Stimulated activated CD4-positive, alpha-beta T cell treated with anti-CD3 and anti-CD28 coated beads, Interleukin-1b, Interleukin-23, amount 100 ng/mL, for 24 hours (primary cell): Measurements from ENCODE around the gene SPSB1.

Experiments
- DNase-seq, 4 experiments: peaks; one replicate each; pipeline ENCODE4 v3.0.0-alpha.2; 2020; ENCODE audit warnings: low read depth in 4 of 4, low spot score in 1 of 4

Gene SPSB1

DNA sequence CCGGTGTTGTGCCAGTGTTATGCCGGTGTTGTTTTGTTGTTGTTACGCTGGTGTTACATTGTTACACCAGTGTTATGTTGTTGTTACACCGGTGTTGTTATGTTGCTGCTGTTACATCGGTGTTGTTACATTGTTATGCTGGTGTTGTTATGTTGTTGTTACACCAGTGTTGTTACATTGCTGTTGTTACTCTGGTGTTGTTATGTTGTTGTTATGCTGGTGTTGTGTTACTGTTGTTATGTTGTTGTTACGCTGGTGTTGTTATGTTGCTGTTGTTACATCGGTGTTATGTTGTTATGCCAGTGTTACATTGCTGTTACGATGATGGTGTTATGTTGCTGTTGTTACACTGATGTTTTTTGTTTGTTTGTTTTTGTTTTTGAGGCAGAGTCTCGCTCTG is 34.1 kb upstream of the SPSB1 start:
- no peak for DNase-seq

DNA sequence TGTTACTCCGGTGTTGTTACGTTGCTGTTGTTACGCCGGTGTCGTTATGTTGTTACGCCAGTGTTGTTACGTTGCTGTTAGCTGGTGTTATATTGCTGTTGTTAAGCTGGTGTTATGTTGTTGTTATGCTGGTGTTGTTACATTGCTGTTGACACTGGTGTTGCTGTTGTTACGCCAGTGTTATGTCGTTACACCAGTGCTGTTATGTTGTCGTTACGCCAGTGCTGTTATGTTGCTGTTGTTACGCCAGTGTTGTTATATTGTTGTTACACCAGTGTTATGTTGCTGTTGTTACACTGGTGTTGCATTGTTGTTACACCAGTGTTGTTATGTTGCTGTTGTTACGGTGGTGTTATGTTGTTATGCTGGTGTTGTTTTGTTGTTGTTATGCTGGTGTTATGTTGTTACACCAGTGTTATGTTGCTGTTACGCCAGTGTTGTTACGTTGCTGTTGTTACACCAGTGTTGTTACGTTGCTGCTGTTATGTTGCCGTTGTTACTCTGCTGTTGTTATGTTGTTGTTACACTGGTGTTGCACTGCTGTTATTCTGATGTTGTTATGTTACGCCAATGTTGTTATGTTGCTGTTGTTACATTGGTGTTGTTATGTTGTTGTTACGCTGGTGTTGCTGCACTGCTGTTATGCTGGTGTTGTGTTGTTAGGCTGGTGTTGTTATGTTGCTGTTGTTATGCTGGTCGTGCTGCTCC is 32.5 kb upstream of the SPSB1 start:
- no peak for DNase-seq

DNA sequence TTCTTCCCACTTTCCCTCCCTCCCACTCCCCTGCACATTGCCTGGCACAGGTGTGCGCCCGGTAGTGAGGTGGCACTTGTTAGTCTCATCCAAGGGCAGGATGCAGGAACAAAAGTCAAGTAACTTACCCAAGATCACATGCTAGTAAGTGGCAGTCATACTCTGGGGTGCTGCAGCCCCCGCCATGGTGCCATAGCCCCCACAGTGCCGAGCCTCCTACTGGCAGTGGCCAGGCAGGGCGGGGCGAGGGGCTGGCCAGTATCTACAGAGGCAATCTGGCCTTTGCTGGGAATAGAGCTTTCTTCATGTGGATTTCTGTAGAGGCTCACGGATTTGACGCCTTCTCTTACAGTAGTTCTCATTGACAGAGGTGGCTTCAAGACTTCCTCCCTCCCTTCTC is 31.2 kb upstream of the SPSB1 start:
- DNase-seq = no peak

DNA sequence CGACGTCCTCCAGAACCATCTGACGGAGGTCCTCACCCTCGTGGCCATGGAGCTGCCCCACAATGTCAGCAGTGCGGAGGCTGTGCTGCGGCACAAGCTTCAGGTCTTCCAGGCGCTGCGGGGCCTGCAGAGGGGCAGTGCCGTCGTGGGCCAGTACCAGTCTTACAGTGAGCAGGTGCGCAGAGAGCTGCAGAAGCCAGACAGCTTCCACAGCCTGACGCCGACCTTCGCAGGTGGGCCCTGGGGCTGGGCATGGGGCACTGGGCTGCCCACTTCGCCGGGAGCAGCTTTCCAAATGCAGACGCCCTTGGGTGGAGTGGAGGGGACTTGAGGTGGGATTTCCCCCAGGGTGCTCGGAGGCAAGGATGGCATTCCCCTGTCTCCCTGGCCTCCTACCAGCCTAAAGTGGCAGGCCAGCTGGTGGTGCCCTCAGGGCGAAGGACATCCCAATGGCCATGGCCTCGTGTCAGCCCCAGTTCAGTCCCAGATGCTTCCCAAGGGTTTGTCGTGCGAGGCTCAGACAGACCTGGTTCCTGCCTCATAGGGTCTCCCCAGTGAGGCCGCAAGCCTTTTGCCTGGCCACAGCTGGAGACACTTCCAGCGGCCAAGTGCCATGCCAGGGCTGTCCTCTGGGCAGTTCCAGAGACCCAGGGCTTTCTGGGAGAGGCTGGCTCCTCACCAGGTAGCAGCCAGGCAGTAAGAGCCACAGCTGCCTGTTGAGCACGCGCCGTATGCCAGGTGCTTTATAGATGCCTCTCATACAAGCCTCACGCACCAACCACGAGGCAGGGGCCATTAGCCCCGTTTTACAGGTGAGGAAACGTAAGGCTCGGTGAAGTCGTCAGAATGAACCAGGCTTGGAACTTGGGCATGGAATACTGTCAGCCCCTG is 30.4 kb upstream of the SPSB1 start:
- no peak for DNase-seq

DNA sequence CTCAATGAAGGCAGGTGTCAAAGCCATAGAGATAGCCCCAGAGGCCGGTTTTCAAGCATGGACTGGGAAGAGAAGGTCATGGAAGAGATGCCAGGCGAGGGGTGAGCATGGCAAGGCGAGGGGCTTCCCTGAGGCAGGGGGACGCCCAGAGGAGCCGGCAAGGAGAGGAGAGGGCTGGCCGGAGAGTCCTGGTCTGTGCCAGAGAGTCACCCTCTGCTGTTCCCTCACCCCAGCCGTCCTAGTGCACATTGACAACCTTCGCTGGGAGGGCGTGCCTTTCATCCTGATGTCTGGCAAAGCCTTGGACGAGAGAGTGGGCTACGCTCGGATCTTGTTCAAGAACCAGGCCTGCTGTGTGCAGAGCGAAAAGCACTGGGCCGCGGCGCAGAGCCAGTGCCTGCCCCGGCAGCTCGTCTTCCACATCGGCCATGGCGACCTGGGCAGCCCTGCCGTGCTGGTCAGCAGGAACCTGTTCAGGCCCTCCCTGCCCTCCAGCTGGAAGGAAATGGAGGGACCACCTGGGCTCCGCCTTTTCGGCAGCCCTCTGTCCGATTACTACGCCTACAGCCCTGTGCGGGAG is 29.3 kb upstream of the SPSB1 start:
- DNase-seq = no peak

DNA sequence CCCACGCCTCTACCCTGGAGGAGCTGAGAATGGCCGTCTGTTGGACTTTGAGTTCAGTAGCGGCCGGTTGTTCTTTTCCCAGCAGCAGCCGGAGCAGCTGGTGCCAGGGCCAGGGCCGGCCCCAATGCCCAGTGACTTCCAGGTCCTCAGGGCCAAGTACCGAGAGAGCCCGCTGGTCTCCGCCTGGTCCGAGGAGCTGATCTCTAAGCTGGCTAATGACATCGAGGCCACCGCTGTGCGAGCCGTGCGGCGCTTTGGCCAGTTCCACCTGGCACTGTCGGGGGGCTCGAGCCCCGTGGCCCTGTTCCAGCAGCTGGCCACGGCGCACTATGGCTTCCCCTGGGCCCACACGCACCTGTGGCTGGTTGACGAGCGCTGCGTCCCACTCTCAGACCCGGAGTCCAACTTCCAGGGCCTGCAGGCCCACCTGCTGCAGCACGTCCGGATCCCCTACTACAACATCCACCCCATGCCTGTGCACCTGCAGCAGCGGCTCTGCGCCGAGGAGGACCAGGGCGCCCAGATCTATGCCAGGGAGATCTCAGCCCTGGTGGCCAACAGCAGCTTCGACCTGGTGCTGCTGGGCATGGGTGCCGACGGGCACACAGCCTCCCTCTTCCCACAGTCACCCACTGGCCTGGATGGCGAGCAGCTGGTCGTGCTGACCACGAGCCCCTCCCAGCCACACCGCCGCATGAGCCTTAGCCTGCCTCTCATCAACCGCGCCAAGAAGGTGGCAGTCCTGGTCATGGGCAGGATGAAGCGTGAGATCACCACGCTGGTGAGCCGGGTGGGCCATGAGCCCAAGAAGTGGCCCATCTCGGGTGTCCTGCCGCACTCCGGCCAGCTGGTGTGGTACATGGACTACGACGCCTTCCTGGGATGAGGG is 28.5 kb upstream of the SPSB1 start:
- DNase-seq = no peak

DNA sequence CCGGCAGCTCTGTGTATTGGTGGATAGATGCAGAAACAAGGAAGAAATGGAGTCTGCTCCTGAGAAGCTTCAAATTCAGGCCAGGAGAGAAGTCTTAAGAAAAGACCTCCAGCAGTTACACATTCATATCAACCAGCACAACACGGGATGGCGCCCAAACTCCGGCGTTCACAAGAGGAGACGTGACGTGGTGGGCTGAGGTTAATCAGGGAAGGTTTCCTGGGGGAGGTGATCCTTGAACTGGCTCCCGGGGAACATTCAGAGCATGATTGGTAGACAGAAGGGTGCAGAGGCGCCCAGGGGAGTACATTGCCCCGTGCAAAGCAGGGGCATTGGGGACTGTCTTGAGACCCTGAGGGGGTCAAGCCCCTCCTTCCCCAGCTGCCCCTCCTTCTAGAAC is 27.7 kb upstream of the SPSB1 start:
- no peak for DNase-seq

DNA sequence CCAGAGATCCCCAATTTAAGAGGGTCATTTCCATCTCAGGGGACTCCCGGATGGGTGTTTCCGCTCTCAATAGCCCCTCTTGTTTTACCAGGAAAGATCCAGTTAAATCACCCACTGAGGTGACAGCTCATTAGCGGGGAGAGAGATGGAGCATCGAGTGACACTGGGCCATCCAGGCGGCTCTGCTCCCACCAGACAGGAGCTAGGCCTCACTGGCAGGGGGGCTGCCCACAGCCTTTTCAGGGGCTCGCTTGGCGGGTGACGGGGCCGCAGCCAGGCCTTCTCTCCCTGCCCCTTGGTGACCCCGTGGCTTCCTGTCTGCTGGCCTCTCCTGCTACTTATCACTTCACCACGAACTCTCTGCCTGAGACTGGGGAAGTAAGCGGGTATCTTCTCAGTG is 26.7 kb upstream of the SPSB1 start:
- no peak for DNase-seq

DNA sequence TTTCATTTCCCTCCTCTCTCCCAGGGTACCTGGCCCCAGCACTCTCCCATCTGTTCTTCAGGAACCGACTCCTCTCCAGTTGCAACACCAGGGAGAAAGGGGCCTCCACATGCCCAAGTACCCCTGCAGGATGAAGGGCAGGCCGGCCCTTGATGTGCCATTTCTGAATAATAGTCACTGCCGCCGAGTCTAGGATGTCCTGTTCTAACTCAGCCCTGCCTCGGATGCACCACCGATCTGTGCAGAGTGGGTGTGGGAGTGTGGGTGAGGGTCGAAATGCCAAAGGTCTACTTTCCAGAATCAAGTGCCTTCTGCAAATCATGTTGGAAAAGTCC is 25.4 kb upstream of the SPSB1 start:
- DNase-seq = no peak

DNA sequence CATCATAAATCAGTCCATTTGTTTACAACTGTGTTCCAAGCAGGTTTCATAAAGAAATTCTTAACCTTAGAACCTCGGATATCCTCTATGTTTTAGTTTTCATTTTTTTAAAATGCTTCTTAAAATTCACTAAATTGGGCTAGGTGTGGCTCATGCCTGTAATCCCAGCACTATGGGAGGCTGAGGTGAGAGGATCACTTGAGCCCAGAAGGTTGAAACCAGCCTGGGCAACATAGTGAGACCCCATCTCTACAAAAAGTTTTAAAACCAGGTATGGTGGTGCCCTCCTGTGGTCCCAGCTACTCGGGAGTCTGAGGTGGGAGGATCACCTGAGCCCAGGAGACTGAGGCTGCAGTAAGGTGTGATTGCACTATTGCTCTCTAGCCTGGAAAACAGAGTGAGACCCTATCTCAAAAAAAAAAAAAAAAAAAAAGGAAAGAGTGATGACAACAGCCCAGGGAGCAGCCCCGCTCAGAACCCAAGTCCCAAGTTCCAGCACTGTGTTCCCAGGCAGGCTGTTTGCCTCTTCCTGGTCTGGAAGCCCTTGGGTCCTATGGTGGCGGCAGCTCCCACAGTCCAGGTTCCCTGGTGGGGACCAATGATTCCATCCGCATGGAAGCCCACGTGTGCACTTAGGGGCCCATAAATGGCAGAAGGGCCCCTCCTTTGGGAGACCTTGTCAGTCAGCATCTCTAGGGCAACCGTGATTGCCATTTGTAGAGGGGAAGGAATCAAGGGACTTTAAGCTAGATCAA is 24.7 kb upstream of the SPSB1 start:
- no peak for DNase-seq

DNA sequence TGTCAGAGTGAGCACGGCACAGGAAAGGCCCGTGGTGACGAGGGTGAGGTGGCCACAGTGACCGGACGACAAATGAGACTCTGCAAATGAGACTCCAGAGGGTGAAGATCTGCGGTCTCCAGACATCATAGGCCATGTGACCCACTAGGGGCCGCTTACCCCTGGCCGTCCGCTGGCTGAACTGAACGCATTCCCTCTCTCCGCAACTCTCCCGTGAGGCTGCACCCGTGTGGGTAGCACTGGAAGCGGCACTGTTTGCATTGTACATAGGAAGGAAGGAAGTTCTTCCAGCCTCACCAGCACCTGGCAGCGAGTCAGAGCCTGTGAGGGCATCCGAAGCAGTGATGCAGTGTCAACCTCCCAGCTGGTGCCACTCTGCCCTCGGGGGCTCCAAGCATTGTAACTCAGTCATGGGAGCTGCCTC is 23.6 kb upstream of the SPSB1 start:
- DNase-seq = no peak

DNA sequence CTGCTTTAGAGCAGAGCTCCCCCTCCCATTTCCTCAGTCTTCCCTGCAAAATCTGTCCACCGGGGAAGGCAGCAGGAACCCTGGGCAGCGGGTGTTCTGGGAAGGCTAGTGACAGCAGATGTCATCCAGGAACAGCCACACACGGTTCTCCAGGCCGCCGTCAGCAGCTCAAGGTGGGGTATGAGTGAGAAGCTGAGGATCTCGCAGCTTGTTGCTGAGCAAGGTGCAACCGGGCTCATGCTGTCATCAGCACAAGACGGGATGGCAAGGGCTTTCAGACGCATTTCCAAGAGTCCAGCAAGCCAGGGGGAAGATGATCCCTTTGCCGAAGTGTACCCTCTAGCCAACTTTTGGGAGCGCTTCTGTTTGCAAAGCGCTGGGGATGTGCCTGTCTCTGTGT is 23.0 kb upstream of the SPSB1 start:
- DNase-seq = no peak

DNA sequence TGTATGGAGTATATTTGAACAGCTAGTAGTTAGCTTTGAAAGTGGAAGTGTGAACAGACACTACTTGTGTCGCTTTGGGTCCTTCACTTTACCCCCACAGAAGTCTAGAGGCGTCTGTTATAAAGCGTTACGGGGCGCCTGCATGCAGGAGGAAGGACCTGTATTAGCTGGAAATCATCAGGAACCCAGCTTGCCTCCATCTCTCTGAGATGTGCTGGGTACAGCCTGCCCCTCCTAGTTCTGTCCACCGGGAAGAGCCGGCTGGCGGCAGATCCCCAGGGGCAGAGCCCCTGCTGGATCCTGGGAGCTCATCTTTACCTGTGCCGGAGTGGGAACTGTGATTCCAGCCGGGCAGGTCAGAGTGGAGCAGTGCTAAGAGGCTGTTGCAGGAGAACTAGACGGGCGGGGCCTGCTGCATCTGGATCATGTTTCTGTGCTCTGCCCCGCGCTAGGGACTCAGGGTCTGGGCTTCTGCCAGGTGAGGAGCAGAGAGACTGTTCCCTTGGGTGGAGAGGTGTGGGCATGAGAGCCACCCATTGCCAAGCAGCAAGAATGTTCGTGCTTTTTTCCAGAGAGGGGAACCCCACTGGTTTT is 22.3 kb upstream of the SPSB1 start:
- DNase-seq = no peak

DNA sequence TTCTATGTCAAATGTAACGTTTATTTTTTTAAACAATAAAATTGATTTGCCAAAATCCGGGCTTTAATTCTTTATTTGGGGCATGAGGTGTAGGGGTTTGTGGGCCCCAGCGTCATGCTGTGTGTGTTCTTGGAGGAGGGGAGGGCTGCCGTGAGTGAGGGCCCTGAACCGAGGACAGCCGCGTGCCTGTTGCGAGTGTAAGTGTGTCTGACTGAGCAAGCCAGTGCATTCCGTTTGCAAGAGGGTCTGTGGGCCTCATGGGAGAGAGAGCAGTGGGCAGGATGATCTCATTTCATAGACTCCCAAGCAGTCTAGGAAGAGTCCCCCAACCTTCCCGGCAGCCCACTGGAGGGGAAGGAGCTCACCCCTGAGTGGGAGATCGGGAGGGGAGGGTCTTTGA is 21.4 kb upstream of the SPSB1 start:
- DNase-seq = no peak

DNA sequence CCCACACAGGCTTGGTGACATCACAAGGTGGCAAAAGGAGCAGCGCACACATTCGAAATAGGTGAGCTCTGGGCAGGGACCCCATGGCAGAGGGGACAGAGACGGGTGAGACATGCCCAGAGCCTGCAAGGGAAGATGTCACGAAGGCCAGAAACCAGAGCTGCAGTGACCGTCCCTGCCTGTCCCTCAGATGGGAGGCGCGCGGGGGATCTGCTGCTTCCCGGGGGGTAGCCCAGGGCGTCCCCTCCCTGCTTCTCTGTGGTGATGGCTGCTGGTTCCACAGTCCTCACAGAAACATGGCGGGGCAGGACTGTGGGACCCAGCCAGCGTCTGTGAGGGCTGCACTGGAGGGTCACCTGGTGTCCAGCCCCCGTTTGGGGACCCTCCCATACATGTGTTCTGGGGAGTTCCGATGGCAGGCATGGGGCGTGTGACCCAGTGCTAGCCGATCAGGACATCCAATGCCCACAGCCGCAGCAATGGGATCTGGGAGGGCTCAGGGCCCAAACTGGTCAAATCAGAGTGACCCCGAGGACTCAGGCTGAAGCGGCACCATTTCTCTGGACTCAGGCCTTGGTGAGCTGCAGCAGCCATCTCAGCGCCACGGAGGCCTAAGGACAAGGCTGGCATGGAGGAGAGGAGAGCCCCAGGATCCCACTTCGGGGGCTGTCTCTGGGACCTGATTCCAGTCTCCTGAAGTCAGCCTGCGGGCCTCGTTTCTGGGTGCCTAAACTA is 20.7 kb upstream of the SPSB1 start:
- DNase-seq = no peak

DNA sequence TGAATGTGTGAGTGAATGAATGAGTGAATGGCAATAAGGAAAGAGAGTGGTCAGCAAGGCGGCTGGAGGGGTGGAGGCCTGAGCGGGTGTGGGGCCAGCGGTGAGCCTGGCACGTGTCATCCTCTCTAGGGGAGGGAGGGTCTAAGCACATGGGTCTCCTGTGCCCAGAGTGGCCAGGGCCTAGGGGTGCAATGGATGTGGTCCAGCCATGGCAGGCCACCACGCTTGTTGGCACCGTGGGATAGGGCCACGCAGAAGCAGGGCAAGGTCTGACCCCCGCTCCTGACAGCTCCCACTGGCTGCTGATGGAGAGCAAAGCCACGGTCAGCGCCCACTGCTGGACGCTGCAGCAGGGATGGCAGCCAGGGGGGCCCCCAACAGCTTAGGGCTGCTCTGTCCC is 19.5 kb upstream of the SPSB1 start:
- DNase-seq = no peak

DNA sequence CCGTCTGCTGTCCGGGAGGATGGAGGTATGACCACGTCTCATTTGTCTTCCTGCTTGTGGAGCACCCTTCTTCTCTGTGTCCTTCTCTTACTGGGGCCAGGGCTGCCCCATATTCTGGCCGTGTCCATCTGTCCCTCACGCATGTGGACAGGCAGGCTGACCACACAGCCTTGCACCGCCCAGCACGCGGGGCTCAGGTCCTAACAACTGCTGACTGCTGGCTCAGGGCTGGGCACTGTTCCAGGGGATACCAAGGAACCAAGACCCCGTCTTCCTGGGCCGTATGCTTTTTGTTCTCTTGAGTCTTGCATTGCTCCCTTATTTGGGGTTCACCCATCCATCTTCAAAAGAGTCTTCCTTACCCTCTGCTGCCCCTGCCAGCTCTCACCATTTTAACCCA is 17.5 kb upstream of the SPSB1 start:
- DNase-seq = no peak

DNA sequence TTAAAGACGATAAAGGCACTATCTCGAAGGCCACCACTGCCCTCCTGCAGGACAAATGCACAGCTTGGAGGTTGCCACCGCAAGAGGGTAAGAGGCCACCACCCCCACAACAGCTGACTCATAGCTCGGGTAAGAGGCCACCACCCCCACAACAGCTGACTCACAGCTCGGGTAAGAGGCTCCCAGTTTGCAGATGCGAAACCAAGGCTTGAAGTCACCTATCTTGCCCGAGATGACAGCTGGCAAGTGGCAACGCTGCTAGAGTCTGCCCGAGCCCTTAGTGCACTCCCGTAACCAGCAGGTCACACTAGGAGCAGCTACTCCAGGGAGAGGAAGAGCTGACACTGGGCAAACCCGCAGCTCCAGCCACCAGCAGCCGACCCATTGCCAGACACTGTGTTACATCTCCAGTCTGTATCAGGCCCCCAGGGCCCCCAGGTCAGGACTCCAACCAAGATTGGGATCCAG is 17.1 kb upstream of the SPSB1 start:
- DNase-seq = peak in 2 of 4 experiments; percentile 67 to 74

DNA sequence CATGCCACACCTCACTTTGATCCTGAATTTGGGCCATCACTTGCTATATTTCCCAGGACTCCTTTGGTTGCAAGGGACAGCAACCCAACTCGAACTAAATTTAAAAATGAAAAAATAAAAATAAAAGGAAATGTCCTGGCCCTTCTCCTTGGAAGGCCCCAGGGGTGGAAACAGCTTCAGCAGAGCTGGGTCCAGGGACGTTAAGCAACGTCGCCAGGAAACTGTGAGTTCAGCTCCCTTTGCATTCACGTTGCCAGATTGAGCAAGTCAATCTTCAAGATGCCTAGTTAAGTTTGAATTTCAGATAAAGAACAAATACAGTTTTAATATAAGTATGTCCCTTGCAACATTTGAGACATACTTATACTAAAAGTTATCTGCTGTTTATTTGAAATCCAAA is 14.6 kb upstream of the SPSB1 start:
- DNase-seq = no peak
